Psoas muscle (tissue), 8 donors: ENCODE results near the gene TAS2R42. TPM values are rescaled to one million over a fixed set of nuclear protein-coding genes. Genes with fewer than 3 reads are reported as not detected.

ENCODE experiments used
- ATAC-seq, 4 donors: fragments of 200-7000 bp; cut with Tn5 transposase; one replicate each; pipeline ENCODE4 v1.9.1; 2020; ENCODE audit warnings: moderate library complexity in 3 of 4, mild to moderate bottlenecking in 2 of 4
- DNase-seq, 2 donors: peaks; one replicate each; pipeline ENCODE4 v3.0.0-alpha.2; 2020
- H3K27ac ChIP-seq: fragments of 200-600 bp; one replicate; pipeline ENCODE4 v1.8.0; 2022
- H3K27me3 ChIP-seq, 3 donors: fragments of 200-600 bp in 1 of 3; one replicate each; pipeline versions ENCODE4 v1.6.1 to v1.8.0; 2013 to 2022; ENCODE audit warnings: low read length in 2 of 3, mild to moderate bottlenecking in 2 of 3, moderate library complexity in 1 of 3; ENCODE audit not compliant: insufficient read depth in 3 of 3
- H3K36me3 ChIP-seq, 2 donors: fragments of 200-600 bp in 1 of 2; one replicate each; pipeline versions ENCODE4 v1.6.1 to v1.8.0; 2013 to 2022; ENCODE audit warnings: low read depth in 1 of 2, mild to moderate bottlenecking in 1 of 2, moderate library complexity in 1 of 2; ENCODE audit not compliant: insufficient read depth in 1 of 2
- H3K4me1 ChIP-seq: fragments of 200-600 bp; one replicate; pipeline ENCODE4 v1.8.0; 2022
- H3K4me3 ChIP-seq: fragments of 200-600 bp; one replicate; pipeline ENCODE4 v1.8.0; 2022; ENCODE audit warnings: mild to moderate bottlenecking
- H3K9me3 ChIP-seq: fragments of 200-600 bp; one replicate; pipeline ENCODE4 v1.8.0; 2022
- WGBS, 3 donors: extraction: QIAGEN DNeasy Blood & Tissue Kit; methylation state at CpG; one replicate each; pipeline versions ENCODE4 v1.1.6 to v1.1.7; 2013; 5-methylcytosine and 5-hydroxymethylcytosine counted together
- intact Hi-C, 2 donors: fragments of 100-400 bp; cut with DNase I; formaldehyde crosslinking; loops; one replicate each; pipeline versions ENCODE4 v1.11.0 to v1.14.2; 2022
- polyA plus RNA-seq, 3 donors: library from polyadenylated mRNA; stranded (reverse); fragments of 200-250 nt; gene quantifications; one replicate each; pipeline ENCODE4 v1.2.3, GENCODE V29; 2013
- total RNA-seq, 4 donors: library from RNA; stranded (reverse); fragmentation: NEBNext Ultra II Directional in 2 of 4; extraction: Animal tissue kit (Norgen Biotek cat#: 25700) in 2 of 4; gene quantifications; one replicate each; pipeline versions ENCODE4 v1.2.1 to v1.2.4, GENCODE V29; 2021 to 2023
- TF ChIP-seq, protein P1 (sequence below): fragments of 200-600 bp; IDR thresholded peaks from one replicate; pipeline ENCODE4 v1.8.0; 2022; ENCODE audit warnings: antibody characterized with exemption
- donor health status: healthy with polysubstance abuse.
- donor health status: DM: no; HTN: no; CAD: no; lungs with moderate emphysema.
- donor health status: Bipolar disorder and iron deficiency.
- donor health status: healthy.
- donor health status: DM: yes; HTN: yes; CAD: no.
- donor health status: DM: no; HTN: no; CAD: no.
- donor health status: DM: no; HTN: no; CAD: no.
- donor health status: DM: yes; HTN: yes; CAD: no.

The TAS2R42 gene
- total and polyA plus RNA-seq, 7 donors, result not detected

DNA sequence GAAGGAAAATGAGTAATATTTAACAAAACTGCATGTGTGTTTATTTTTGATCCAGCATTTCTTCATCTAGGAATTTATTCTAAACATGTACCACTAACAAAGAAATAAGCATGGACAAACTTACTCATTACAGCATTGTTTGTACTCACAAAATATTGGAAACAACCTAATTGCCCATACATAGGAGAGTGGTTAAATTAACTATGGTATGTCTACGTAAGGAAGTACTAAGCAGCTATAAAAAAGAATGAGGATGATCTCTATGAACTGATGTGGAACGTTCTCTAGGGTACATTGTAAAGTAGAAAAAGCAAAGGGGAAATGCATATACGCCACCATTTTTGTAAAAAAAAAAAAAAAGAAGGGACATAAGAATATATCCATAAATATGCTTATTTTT, 17.4 kb upstream of the TAS2R42 start:
- Histone ChIP-seq H3K4me1 (no peaks in the 10 kb centered on the region), H3K27ac (no peak overlapping the region), H3K4me3 (no peak overlapping the region), H3K9me3 (no peaks in the 10 kb centered on the region), H3K27me3 (no peaks in the 10 kb centered on the region), H3K36me3 (no peaks in the 10 kb centered on the region)
- ATAC-seq (no peak), DNase-seq (no peak)
- TF ChIP-seq, protein P1, sequence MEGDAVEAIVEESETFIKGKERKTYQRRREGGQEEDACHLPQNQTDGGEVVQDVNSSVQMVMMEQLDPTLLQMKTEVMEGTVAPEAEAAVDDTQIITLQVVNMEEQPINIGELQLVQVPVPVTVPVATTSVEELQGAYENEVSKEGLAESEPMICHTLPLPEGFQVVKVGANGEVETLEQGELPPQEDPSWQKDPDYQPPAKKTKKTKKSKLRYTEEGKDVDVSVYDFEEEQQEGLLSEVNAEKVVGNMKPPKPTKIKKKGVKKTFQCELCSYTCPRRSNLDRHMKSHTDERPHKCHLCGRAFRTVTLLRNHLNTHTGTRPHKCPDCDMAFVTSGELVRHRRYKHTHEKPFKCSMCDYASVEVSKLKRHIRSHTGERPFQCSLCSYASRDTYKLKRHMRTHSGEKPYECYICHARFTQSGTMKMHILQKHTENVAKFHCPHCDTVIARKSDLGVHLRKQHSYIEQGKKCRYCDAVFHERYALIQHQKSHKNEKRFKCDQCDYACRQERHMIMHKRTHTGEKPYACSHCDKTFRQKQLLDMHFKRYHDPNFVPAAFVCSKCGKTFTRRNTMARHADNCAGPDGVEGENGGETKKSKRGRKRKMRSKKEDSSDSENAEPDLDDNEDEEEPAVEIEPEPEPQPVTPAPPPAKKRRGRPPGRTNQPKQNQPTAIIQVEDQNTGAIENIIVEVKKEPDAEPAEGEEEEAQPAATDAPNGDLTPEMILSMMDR, result no peak
- 84 to 98% (median 95%) methylated on average over 3 of the region's 3 CpGs for WGBS, 3 donors
- intact Hi-C loops, result loop anchor here in 1 of 2 donors (5.0 kb wide), 1 partner anchor 283 kb away; no protein-coding TSS in a partner anchor

DNA sequence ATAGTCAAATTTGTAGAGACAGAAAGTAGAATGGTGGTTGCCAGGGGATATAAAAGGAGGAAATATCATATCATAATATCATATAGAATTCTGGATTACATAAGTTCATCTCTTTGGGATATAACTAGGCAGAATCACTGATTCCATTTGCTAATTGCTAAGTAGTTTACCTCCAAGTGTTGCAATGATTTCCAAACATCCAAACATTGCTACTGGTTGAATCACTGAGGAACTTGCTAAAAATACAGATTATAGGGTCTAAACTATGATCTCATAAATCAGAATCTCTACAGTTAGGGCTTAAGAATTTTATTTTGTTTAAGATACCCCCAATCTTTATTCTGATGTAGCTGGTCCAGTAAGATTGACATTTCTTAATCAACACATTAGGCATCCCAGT, 16.1 kb upstream of the TAS2R42 start:
- ATAC-seq (no peak), DNase-seq (no peak)

DNA sequence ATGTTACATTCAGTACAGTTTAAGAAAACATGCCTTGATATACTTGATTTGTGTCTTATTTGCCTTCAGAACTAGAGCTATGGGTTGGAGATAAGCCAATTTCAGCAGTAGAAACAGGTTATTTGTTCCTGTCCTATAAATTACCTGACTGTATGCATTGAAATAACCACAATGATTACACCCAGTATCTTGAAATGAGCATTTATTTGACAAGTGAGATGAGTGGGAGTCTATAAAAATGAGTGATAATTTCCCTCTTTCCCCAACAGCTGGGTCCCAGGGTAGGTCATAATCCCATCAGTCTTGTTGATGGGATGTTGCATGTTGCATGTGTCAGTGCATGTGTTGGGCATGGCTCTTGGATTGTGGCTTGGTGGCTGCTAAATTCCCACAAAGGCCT, 3.7 kb downstream of the TAS2R42 start:
- Histone ChIP-seq H3K27me3 (no peaks in the 10 kb centered on the region), H3K27ac (no peak overlapping the region), H3K4me3 (no peak overlapping the region), H3K36me3 (no peaks in the 10 kb centered on the region), H3K4me1 (no peaks in the 10 kb centered on the region), H3K9me3 (no peaks in the 10 kb centered on the region)
- intact Hi-C loops, result no loop called here
- ATAC-seq, result no peak
- TF ChIP-seq, protein P1, result no peak
- no peak for DNase-seq

More for the DNA sequence above, 16.1 kb upstream of the TAS2R42 start:
- H3K27ac ChIP-seq, result no peak overlapping the region
- H3K4me1 ChIP-seq, result no peaks in the 10 kb centered on the region
- no peaks in the 10 kb centered on the region for H3K9me3 ChIP-seq
- H3K4me3 ChIP-seq, result no peak overlapping the region
- TF ChIP-seq, protein P1, result no peak
- H3K27me3 ChIP-seq, result no peaks in the 10 kb centered on the region
- H3K36me3 ChIP-seq, result no peaks in the 10 kb centered on the region
- intact Hi-C loops, result loop anchor here in 1 of 2 donors (5.0 kb wide), 1 partner anchor 284 kb away; no protein-coding TSS in a partner anchor

DNA sequence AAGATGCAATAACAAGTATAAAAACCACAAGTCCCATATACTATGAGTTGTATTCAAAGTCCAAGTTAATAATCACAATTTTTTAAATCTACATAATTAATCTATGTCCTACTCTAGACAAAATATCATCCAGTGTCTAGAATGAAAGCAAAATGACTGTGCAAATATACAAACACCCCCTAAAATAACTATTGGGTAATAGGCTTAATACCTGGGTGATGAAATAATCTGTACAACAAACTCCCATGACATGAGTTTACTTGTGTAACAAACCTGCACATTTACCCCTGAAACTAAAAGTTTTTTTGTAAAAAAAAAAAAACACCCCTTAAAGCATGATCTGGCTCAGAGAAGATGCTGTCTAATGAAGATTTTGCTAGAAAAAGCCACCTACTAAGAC, 4.2 kb downstream of the TAS2R42 start:
- Histone ChIP-seq H3K36me3 (no peaks in the 10 kb centered on the region), H3K9me3 (no peaks in the 10 kb centered on the region), H3K4me3 (no peak overlapping the region), H3K4me1 (no peaks in the 10 kb centered on the region), H3K27ac (no peak overlapping the region), H3K27me3 (no peaks in the 10 kb centered on the region)
- no peak for ATAC-seq
- TF ChIP-seq, protein P1, result no peak
- intact Hi-C loops, result no loop called here
- no peak for DNase-seq

DNA sequence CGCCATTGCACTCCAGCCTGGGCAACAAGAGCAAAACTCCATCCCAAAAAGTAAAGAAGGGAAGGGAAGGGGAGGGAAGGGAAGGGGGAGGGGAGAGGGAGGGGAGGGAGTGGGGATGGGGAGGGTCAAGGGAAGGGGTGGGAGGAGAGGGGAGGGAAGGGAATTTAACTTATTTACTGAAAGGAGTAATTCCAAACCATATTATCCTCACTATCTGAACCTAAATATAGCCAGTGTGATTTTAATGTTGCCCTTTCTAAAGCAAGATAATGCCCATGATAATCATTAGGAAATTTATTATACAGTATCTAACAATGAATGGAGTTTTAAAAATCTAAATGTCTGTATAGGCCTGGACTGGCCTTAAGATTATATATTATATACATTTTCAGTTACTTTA, 8.5 kb downstream of the TAS2R42 start:
- no peak overlapping the region for H3K27ac ChIP-seq
- peaks cover 0 to 2% of the 10 kb centered on the region in 2 donors for H3K36me3 ChIP-seq
- WGBS, 3 donors, result 100% methylated on average over 1 of the region's 1 CpG
- H3K9me3 ChIP-seq, result no peaks in the 10 kb centered on the region
- H3K4me1 ChIP-seq, result no peaks in the 10 kb centered on the region
- H3K4me3 ChIP-seq, result no peak overlapping the region
- ATAC-seq (no peak), DNase-seq (no peak)
- TF ChIP-seq, protein P1, result no peak
- intact Hi-C loops, result no loop called here
- H3K27me3 ChIP-seq, result no peaks in the 10 kb centered on the region
